ENCODE results near the gene MYMX.
"Not testable (repeated sequence)": the region's sequence is repeated elsewhere in the genome, so short reads cannot be mapped to it uniquely, and the experiment has no call there.

The MYMX gene

DNA sequence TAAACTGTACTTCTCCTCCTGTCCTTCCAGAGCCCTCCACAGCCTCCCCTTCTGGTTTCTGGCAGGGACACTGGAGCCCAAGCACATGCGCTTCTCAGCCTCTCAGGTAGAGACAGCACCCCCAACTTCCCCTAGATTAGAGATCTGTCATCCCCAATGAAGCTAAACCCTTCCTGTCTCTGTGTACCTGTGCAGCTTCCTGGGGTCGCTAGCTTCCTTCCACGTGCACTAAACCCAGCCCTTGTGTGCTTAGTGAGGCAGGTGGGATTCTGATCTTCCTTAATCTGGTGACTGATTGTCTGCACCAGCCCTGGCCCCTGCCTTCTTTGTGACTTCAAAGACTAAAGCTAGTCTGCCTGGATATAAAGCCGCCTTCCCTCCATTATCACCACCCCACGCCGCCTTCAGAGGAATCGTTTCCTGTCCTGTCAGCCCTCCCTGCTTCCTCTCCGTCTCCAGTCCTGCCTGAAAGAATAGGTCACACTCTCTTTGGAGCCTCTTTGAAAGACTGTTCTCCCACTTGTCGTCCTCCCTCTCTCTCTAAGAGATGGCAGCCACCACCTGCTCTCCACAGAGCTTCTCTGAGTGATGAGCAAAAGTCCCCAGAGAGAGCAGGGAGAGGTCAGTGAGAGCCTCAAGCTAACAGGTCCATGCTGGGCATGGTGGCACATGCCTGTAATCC, 30.6 kb upstream of the MYMX start:
- no peak for DNase-seq (ENCODE audit: extremely low read depth in 1 of 2, low read depth in 1 of 2)

DNA sequence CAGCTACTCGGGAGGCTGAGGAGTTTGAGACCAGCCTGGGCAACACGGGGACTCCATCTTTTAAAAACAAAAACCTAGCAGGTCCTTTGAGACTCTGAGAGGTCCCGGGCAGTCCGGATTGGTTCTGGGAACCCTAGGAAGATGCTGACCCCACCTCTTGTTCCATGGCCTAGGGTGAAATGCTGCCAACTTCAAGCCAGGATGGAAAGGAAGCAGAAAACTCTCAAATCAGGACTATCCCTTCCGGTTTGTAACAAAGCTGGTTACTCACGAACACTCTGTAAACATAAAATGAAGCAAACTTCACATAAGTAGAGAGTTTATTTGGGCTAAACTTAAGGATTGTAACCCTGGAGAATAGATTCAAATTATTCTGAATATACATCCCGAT, 30.1 kb upstream of the MYMX start:
- DNase-seq (ENCODE audit: extremely low read depth in 1 of 2, low read depth in 1 of 2): no peak

DNA sequence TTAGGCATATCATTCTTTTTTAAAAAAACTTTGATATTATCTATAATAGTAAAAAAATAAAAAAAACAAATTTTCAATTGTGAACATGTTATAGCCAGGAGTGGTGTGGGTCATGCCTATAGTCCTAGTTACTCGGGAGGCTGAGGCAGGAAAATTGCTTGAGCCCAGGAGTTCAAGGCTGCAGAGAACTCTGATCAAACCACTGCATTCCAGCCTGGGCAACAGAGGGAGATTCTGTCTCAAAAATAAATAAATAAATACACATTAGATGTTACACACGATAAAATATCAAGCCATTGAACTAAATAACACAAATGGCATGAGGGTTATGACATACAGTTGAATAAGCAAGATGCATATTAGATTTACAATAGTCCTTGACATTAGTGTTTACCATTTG, 27.9 kb upstream of the MYMX start:
- DNase-seq (ENCODE audit: extremely low read depth in 1 of 2, low read depth in 1 of 2): no peak

DNA sequence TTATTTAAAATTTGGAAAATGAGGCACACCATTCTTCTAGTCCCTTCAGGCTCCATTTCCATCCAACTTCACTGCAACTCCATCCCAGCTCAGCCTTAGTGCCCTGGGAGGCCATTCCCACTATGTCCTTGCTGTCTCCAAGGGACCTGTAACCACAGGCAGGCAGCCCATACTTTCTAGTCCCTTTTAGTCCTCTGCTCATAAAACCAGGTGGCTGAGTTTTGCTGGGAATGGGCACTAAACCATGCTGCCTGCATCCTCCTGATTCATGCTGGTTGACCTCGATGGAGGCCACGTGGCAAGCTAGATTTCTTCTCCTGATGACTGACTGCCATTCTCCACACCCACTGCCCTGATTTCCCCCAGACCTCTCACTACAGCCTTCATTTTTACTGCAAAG, 27.5 kb upstream of the MYMX start:
- no peak for DNase-seq (ENCODE audit: extremely low read depth in 1 of 2, low read depth in 1 of 2)

DNA sequence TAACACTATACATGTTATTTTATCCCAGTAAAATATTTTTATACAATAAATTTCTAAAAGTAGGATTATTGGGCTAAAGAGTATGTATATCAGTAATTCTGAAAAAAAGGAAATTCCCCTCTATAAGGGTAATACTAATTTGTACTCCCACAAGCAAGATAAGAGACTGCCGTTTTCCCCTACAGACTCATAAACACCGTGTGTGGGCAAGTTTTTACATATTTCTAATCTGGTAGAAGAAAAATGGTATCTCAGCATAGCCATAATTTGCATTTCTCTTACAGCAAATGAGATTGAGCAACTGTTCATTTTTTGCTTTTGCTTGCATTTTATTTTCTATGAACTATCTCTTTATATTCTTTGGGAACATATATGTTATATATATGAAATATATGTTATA, 26.0 kb upstream of the MYMX start:
- no peak for DNase-seq (ENCODE audit: extremely low read depth in 1 of 2, low read depth in 1 of 2)

DNA sequence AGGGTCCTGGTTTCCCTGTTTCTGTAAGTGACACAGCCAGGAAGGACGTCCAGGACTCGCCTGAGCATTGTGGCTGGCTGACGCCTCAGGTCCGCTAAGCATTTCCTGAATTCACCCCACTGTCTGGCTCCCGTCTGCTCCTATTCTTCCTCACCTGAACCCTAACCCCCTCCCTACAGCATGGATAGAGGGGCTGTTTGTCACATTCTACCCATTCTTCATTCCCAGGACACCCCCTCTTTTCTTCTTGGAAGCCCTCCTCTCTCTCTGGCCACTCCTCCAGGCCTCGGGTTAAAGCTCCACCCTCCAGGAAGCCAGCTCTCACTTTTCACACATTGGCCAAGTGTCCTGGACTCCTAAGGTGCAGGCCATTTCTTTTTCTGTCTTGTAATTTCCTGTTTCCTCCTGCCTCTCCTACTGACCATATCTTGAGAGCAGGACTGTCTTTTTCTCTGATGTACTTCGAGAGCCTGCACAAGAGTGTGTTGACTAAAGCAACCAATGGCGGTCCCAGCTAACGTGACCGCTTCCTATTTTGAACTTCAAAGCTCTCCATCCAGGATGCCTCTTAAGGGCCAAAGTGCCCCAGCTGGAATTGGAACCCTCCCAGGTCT, 24.2 kb upstream of the MYMX start:
- DNase-seq (ENCODE audit: extremely low read depth in 1 of 2, low read depth in 1 of 2): no peak

DNA sequence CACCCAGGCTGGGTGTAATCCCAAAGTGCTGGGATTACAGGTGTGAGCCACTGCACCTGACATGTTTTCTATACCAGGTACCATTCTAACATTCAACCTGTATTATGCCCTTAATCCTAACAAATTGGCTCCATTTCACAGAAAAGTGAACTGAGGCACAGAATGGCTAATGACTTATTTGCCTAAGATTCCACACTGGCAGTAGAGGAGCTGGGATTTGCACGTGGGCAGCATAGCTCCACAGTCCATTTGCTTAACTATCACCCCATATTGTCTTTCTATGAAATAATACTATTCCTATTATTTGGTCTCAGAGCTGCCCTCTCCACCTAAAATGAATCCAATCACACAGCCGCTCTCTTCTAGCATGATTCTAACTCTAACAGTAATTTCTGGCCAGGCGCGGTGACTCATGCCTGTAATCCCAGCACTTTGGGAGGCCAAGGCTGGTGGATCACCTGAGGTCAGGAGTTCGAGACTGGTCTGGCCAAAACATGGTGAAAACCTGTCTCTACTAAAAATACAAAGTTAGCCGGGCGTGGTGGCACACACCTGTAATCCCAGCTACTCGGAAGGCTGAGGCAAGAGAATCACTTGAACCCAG, 23.3 kb upstream of the MYMX start:
- DNase-seq (ENCODE audit: extremely low read depth in 1 of 2, low read depth in 1 of 2): no peak

DNA sequence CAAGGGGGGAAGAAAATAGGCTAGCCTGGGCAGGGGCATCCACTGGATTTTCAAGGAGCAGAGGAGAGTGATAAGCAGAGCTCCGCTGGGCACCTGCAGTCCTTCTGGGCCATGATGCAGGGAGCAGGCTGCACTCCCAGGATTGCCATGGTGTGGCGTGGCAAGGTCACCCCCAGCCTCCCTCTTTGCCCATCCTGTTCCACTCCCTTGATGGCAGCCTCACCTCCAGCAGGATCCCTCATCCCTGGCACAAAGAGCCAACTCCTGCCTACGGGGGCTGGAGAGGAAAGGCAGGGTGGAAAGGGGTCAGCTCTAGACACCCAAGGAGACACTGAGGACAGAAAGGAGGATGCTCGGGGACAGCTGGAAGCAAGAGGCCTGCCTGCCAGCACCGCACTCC, 22.4 kb upstream of the MYMX start:
- DNase-seq (ENCODE audit: extremely low read depth in 1 of 2, low read depth in 1 of 2): no peak

DNA sequence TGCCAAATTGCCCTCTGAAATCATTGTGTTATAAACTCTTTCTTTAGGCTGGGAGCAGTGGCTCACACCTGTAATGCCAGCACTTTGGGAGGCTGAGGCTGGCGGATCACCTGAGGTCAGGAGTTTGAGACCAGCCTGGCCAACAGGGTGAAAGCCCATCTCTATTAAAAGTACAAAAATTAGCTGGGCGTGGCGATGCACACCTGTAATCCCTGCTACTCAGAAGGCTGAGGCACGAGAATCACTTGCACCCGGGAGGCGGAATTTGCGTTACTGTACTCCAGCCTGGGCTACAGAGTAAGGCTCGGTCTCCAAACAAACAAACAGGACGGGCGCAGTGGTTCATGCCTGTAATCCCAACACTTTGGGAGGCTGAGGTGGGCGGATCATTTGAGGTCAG, 20.4 kb upstream of the MYMX start:
- DNase-seq (ENCODE audit: extremely low read depth in 1 of 2, low read depth in 1 of 2): not testable (repeated sequence)

DNA sequence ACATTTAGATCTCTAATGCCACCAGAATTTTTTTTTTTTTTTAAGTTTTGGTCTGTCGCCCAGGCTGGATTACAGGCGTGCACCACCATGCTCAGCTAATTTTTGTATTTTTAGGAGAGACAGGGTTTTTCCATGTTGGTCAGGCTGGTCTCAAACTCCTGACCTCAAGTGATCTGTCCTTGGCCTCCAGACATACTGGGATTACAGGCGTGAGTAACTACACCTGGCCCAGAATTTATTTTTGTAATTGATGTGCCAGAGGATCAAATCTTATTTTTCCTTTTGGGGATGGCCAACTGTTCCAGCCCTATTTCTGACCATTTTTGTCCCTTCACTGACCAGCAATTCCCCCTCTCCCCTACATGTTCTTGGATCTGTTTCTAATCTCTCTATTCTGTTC, 18.0 kb upstream of the MYMX start:
- no peak for DNase-seq (ENCODE audit: extremely low read depth in 1 of 2, low read depth in 1 of 2)

DNA sequence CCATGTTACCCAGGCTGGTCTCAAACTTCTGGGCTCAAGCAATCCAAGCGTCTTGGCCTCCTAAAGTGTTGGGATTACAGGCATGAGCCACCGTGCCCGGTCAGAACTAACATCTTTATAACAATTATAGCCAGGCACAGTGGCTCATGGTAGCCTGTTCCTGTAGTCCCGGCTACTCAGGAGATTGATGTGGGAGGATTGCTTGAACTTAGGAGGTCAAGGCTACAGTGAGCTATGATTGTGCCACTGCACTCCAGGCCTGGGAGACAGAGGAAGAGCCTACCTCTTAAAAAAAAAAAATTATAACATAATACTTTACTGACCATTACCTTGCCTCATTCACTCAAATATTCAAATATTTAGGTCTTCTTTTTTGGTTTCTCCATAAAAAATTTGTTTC, 16.8 kb upstream of the MYMX start:
- DNase-seq (ENCODE audit: extremely low read depth in 1 of 2, low read depth in 1 of 2): no peak

DNA sequence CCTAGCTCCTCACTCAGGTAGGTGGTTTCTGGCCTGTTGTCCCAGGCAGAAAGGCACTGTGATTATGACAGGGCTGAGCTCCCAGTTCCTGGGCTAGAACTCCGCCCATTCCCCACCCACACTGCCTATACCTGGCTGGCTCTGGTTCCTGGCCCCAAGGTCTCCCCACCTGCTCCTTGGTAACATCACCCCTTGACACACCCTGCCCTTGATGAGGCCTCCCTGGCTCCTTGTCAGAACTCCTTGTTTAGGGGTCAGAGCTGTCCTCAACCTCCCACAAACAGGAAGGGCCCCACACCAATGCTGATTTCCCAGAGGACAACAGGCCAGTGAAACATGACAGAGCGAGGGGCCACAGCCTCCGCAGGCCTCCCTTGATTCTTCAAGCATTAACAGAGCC, 15.5 kb upstream of the MYMX start:
- no peak for DNase-seq (ENCODE audit: extremely low read depth in 1 of 2, low read depth in 1 of 2)

DNA sequence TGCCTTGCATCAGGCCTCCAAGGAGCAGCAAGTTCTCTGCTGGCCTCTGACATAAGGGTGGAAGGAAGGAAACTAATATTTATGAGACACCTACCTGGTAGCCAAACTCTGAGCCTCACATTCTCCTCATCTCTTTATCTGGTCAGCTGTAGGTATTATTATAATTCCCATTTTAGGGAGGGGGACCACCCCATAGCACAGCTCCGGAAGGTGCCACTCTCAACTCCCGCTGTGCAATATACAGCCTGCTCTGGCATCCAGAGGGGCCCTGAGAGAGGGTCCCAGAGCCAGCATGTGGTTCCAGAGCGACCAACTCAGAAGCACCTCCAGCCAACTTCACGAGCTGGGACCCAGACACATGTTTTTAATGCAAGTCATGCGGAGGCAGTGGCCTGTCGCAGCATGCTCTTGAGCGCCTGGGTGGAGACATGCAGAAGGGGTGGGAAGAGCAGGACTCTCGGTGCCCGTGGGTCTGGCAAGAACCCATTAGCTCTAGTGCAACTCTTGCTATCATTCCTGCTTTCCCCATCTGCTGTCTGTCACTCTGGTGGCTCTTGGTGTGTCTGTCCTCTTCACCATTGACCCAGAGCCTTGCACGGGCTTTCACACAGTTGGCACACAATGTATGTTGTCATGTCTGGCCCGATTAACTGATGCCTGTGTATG, 15.0 kb upstream of the MYMX start:
- DNase-seq (ENCODE audit: extremely low read depth in 1 of 2, low read depth in 1 of 2): no peak

DNA sequence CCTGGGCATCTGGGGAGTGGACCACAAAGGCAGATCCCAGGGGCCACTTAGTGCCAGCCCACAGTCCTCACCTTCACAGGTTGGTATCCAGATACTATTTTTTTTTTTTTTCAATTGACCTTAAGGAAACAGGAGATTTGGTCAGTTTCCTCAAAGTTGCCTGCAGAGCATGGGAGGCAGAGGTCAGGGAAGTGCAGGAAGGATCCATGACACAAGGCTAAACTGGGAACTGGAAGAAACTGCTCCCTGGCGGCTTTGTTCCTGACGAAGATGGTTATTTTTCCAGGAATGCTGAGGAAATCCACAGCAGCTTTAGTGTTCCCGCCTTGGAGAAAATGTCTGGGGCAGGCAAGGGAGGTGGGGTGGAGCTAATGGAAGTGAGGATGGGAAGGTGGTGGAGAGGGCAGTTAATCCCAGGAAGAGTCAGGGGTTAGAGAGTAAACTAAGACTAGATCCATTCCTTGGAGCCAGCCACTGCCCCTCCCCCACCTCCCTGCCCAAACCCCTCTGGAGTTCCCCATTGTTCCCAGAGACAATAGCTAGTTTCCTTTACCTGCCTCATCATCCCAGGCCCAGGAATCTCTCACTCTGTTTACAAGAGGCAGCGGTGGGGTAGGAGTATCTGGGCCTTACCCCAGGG, 14.3 kb upstream of the MYMX start:
- DNase-seq (ENCODE audit: extremely low read depth in 1 of 2, low read depth in 1 of 2): no peak

DNA sequence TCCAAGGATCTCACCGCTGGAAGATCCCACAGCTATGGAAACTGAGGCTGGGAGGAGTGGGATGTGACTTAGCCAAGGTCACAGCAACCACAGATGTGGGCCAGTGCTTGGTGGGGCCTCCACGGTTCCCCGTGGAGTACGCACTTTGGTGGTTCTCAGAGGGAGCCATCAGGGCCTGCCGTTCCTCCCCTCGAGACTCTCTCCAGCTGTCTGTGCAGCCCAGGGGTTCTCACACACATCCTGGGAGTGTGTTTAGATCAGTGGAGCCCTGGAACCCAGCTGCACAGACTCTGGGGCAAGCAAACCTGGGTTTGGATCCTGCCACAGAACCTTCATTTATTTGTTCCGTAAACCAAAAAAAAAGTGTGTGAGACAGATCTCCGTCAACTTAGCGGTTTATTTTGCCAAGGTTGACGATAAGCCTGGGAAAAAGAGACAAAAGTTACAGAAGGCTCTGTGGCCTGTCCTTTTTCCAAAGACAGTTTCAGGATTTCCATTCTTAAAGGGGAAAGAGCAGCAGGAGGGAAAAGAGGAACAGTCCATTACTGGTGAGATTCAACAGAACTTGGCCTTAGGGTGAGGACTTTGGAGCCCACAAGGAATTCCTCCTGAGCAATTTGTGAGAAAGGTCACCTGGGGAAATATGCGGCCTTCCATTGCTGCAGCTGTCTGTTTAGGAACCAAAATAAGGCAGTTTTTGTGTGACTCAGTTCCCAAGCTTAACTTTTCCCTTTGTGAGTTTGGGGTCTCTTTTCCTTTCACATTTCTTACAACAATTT, 13.6 kb upstream of the MYMX start:
- DNase-seq (ENCODE audit: extremely low read depth in 1 of 2, low read depth in 1 of 2): no peak

DNA sequence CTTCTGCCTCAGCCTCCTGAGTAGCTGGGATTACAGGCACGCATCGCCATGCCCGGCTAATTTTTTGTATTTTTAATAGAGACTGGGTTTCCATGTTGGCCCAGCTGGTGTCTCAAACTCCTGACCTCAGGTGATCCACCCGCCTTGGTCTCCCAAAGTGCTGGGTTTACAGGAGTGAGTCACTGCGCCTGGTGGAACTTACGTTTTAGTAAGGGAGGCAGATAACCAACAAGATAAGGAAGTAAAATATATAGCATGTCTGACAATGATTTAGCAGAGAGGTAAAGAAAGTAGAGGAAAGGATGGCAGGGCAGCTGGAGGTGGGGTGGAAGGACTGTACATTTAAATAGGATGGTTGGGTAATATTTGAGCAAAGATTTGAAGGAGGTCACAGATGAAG, 12.8 kb upstream of the MYMX start:
- DNase-seq (ENCODE audit: extremely low read depth in 1 of 2, low read depth in 1 of 2): no peak

DNA sequence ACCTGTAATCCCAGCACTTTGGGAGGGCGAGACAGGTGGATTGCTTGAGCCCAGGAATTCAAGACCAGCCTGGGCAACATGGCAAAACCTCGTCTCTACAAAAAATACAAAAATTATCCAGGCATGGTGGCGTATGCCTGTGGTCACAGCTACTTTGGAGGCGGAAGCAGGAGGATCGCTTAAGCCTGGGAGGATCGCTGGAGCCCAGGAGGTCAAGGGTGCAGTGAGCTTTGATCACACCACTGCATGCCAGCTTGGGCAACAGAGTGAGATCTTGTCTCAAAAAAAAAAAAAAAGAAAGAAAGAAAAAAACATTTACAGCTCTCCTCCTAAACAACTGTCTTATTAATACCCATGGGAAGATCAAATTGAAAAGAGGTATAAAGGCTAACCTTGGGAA, 8.8 kb upstream of the MYMX start:
- DNase-seq (ENCODE audit: extremely low read depth in 1 of 2, low read depth in 1 of 2): no peak

DNA sequence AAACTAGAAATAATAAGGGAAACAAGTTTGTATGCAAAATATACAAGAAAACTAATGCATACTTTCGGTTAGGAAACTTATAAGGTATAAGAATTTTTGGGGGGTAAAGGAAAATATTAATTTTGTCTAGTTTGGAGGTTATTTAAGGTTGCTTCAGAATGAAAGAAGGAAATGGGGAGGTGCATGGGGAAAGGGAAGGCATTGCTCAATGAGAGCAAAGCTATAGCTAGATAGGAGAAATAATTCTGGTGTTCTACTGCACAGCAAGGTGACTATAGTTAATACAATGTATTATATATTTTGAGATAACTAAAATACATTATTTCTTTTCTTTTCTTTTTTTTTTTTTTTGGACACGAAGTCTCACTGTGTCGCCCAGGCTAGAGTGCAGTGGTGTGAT, 5.4 kb upstream of the MYMX start:
- no peak for DNase-seq (ENCODE audit: extremely low read depth in 1 of 2, low read depth in 1 of 2)

DNA sequence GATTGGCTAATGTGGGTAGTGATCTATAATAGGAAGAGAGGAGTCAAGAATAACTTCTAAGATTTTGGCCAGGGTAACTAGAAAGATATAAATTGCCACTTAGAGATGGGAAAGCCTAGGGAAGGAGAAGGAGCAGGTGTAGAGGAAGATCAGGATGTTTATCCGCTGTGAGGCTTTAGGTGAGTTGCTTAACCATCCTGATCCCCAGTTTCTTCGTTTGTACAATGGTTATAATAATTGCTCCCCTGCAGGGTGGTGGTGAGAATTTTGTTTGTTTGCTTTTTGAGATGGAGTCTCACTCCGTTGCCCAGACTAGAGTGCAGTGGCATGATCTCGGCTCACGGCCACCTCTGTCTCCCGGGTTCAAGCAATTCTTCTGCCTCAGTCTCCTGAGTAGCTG, 2.4 kb upstream of the MYMX start:
- DNase-seq (ENCODE audit: extremely low read depth in 1 of 2, low read depth in 1 of 2): no peak

DNA sequence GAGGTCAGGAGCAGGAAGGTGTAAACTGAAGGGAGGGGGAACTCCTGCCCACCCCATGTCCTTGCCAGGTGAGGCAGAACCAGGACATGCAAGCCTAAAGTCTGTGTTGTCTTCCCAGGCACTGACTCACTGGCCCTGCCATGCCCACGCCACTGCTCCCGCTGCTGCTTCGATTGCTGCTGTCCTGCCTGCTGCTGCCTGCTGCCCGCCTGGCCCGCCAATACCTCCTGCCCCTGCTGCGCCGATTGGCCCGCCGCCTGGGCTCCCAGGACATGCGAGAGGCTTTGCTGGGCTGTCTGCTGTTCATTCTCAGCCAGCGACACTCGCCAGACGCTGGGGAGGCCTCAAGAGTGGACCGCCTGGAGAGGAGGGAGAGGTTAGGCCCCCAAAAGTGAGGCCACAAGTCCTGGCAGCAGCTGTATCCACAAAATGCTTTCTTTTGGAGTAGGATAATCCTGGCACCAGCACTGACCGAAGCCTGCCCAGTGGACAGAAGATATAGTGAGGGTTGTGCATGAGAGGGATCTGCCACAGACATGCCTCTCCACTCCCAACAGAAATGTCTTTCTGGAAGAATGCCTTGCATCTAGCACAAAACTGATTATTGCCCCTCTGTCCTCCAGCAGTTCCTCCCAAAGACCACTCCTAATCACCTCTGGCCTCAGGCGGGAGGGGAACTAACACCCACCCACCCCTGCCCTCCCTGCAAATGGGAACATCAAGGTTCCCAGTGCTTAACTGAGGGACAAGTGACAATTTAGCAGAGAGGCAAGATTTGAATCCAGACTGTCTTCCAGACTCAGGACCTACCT, 812 bp downstream of the MYMX start:
- DNase-seq (ENCODE audit: extremely low read depth in 1 of 2, low read depth in 1 of 2): no peak
